Measurements from ENCODE around the gene ALOXE3. TPM values are rescaled to one million over a fixed set of nuclear protein-coding genes. Genes with fewer than 3 reads are reported as not detected.

Gene ALOXE3
- total and polyA plus RNA-seq, 2 experiments from 2014 or later = 0.10 TPM; not detected in 1

GRCh38 chr17:8047769-8048110 lies 70.6 kb downstream of the ALOXE3 start:
- no peak overlapping the region for H3K4me3 ChIP-seq
- no peaks in the 10 kb centered on the region for H3K36me3 ChIP-seq
- no peak for TF ChIP-seq CTCF (IDR thresholded peaks at IDR 0.05; ENCODE audit: low read depth, low read length)
- no peaks in the 10 kb centered on the region for H3K9me3 ChIP-seq (ENCODE audit: low read depth)
- H3K4me1 ChIP-seq (ENCODE audit: low read depth) = no peaks in the 10 kb centered on the region
- peaks cover 9% of the 10 kb centered on the region for H3K27me3 ChIP-seq
- DNase-seq (ENCODE audit: low read depth in 1 of 2, low spot score in 1 of 2) = no peak
- H3K27ac ChIP-seq = no peak overlapping the region

GRCh38 chr17:8046929-8047768 lies 71.2 kb downstream of the ALOXE3 start:
- Histone ChIP-seq H3K27me3 (peaks cover 6% of the 10 kb centered on the region), H3K4me3 (no peak overlapping the region), H3K36me3 (no peaks in the 10 kb centered on the region), H3K9me3 (ENCODE audit: low read depth) (no peaks in the 10 kb centered on the region), H3K4me1 (ENCODE audit: low read depth) (no peaks in the 10 kb centered on the region), H3K27ac (no peak overlapping the region)
- no peak for DNase-seq (ENCODE audit: low read depth in 1 of 2, low spot score in 1 of 2)
- TF ChIP-seq CTCF (IDR thresholded peaks at IDR 0.05; ENCODE audit: low read depth, low read length) = no peak

- TF ChIP-seq CTCF (IDR thresholded peaks at IDR 0.05; ENCODE audit: low read depth, low read length) = no peak
- no peak overlapping the region for H3K4me3 ChIP-seq
- H3K27me3 ChIP-seq = peaks cover 3% of the 10 kb centered on the region
- no peaks in the 10 kb centered on the region for H3K36me3 ChIP-seq
- DNase-seq (ENCODE audit: low read depth in 1 of 2, low spot score in 1 of 2) = no peak
- no peaks in the 10 kb centered on the region for H3K4me1 ChIP-seq (ENCODE audit: low read depth)
- no peaks in the 10 kb centered on the region for H3K9me3 ChIP-seq (ENCODE audit: low read depth)
- H3K27ac ChIP-seq = no peak overlapping the region
These were observed 71.9 kb downstream of the ALOXE3 start for GRCh38 chr17:8046306-8046928.

Other genes with a start within 250 kb of the ALOXE3 start
- 40.2 and 64.7 TPM in 2 replicates for gene CHD3, start 229.7 kb downstream of the ALOXE3 start, total RNA-seq
- gene CHD3, start 229.7 kb downstream of the ALOXE3 start, polyA plus RNA-seq = 15.9 and 19.7 TPM in 2 replicates
- 20.3 and 26.1 TPM in 2 replicates for gene RNF227, start 202.2 kb downstream of the ALOXE3 start, total RNA-seq
- 5.2 and 5.8 TPM in 2 replicates for gene RNF227, start 202.2 kb downstream of the ALOXE3 start, polyA plus RNA-seq
- gene KCNAB3, start 188.7 kb downstream of the ALOXE3 start, total RNA-seq = 1.8 and 3.3 TPM in 2 replicates
- gene KCNAB3, start 188.7 kb downstream of the ALOXE3 start, polyA plus RNA-seq = 1.3 and 1.4 TPM in 2 replicates
- gene TRAPPC1, start 186.6 kb downstream of the ALOXE3 start, total RNA-seq = 92.0 and 110 TPM in 2 replicates
- 340 and 386 TPM in 2 replicates for gene TRAPPC1, start 186.6 kb downstream of the ALOXE3 start, polyA plus RNA-seq
- 19.6 and 42.6 TPM in 2 replicates for gene CNTROB, start 186.3 kb downstream of the ALOXE3 start, total RNA-seq
- 23.1 and 44.0 TPM in 2 replicates for gene CNTROB, start 186.3 kb downstream of the ALOXE3 start, polyA plus RNA-seq
- 1.1 TPM in 1 of 2 replicates, not detected in the other for gene GUCY2D, start 115.9 kb downstream of the ALOXE3 start, total RNA-seq
- 0.54 and 3.7 TPM in 2 replicates for gene GUCY2D, start 115.9 kb downstream of the ALOXE3 start, polyA plus RNA-seq
- 0.18 and 0.33 TPM in 2 replicates for gene ALOX15B, start 79.5 kb downstream of the ALOXE3 start, total RNA-seq
- 0.12 TPM in 1 of 2 replicates, not detected in the other for gene ALOX15B, start 79.5 kb downstream of the ALOXE3 start, polyA plus RNA-seq
- gene ALOX12B, start 30.8 kb downstream of the ALOXE3 start, total RNA-seq = 0.42 and 1.6 TPM in 2 replicates
- gene ALOX12B, start 30.8 kb downstream of the ALOXE3 start, polyA plus RNA-seq = 2.1 and 2.3 TPM in 2 replicates
- gene HES7, start 5.6 kb upstream of the ALOXE3 start, total RNA-seq = 0.32 and 6.2 TPM in 2 replicates
- 1.1 and 1.5 TPM in 2 replicates for gene HES7, start 5.6 kb upstream of the ALOXE3 start, polyA plus RNA-seq
- gene PER1, start 33.9 kb upstream of the ALOXE3 start, total RNA-seq = 42.3 and 51.9 TPM in 2 replicates
- gene PER1, start 33.9 kb upstream of the ALOXE3 start, polyA plus RNA-seq = 28.2 and 47.7 TPM in 2 replicates
- gene VAMP2, start 44.4 kb upstream of the ALOXE3 start, total RNA-seq = 22.5 and 35.7 TPM in 2 replicates
- 102 and 118 TPM in 2 replicates for gene VAMP2, start 44.4 kb upstream of the ALOXE3 start, polyA plus RNA-seq
- gene TMEM107, start 57.9 kb upstream of the ALOXE3 start, total RNA-seq = 39.8 and 40.7 TPM in 2 replicates
- 54.6 and 62.4 TPM in 2 replicates for gene TMEM107, start 57.9 kb upstream of the ALOXE3 start, polyA plus RNA-seq
- 19.7 and 26.4 TPM in 2 replicates for gene BORCS6, start 71.7 kb upstream of the ALOXE3 start, total RNA-seq
- gene BORCS6, start 71.7 kb upstream of the ALOXE3 start, polyA plus RNA-seq = 13.2 and 13.7 TPM in 2 replicates
- 15.1 and 77.7 TPM in 2 replicates for gene AURKB, start 92.1 kb upstream of the ALOXE3 start, total RNA-seq
- gene AURKB, start 92.1 kb upstream of the ALOXE3 start, polyA plus RNA-seq = 17.8 and 133 TPM in 2 replicates
- 7.4 and 15.6 TPM in 2 replicates for gene CTC1, start 129.5 kb upstream of the ALOXE3 start, total RNA-seq
- gene CTC1, start 129.5 kb upstream of the ALOXE3 start, polyA plus RNA-seq = 17.1 and 23.0 TPM in 2 replicates
- 49.9 and 62.5 TPM in 2 replicates for gene PFAS, start 130.8 kb upstream of the ALOXE3 start, total RNA-seq
- 48.2 and 62.0 TPM in 2 replicates for gene PFAS, start 130.8 kb upstream of the ALOXE3 start, polyA plus RNA-seq
- 40.0 and 43.6 TPM in 2 replicates for gene RANGRF, start 170.2 kb upstream of the ALOXE3 start, total RNA-seq
- gene RANGRF, start 170.2 kb upstream of the ALOXE3 start, polyA plus RNA-seq = 75.5 and 89.2 TPM in 2 replicates
- 3.5 and 9.5 TPM in 2 replicates for gene SLC25A35, start 176.9 kb upstream of the ALOXE3 start, total RNA-seq
- 6.0 and 7.9 TPM in 2 replicates for gene SLC25A35, start 176.9 kb upstream of the ALOXE3 start, polyA plus RNA-seq
- gene ARHGEF15, start 191.7 kb upstream of the ALOXE3 start, total RNA-seq = 1.1 and 3.0 TPM in 2 replicates
- 0.17 and 0.73 TPM in 2 replicates for gene ARHGEF15, start 191.7 kb upstream of the ALOXE3 start, polyA plus RNA-seq
- not detected in 2 replicates for gene ODF4, start 221.3 kb upstream of the ALOXE3 start, total RNA-seq
- gene ODF4, start 221.3 kb upstream of the ALOXE3 start, polyA plus RNA-seq = not detected in 2 replicates

Measured in cardiac muscle cell (in vitro differentiated cells and primary cell).